Subcutaneous abdominal adipose tissue (tissue), 5 donors: ENCODE data around the gene NAA15.
"Not testable (repeated sequence)": the region's sequence is repeated elsewhere in the genome, so short reads cannot be mapped to it uniquely, and the experiment has no call there.

Experiments used
- H3K27ac ChIP-seq: one replicate; pipeline ENCODE4 v1.7.0; 2013; ENCODE audit warnings: low read depth, mild to moderate bottlenecking, inconsistent platforms, low read length, moderate library complexity
- H3K27me3 ChIP-seq, 5 donors: one replicate each; pipeline ENCODE4 v1.7.0; 2013; ENCODE audit warnings: low read length in 5 of 5, inconsistent platforms in 1 of 5; ENCODE audit not compliant: control insufficient read depth in 5 of 5, insufficient read depth in 4 of 5
- H3K36me3 ChIP-seq, 5 donors: one replicate each; pipeline ENCODE4 v1.7.0; 2013; ENCODE audit warnings: low read length in 5 of 5; ENCODE audit not compliant: control insufficient read depth in 5 of 5, insufficient read depth in 5 of 5
- H3K4me1 ChIP-seq, 5 donors: one replicate each; pipeline ENCODE4 v1.7.0; 2013; ENCODE audit warnings: low read length in 5 of 5, mild to moderate bottlenecking in 3 of 5, moderate library complexity in 1 of 5; ENCODE audit not compliant: control insufficient read depth in 5 of 5, insufficient read depth in 5 of 5
- H3K4me3 ChIP-seq, 5 donors: one replicate each; pipeline ENCODE4 v1.7.0; 2013; ENCODE audit warnings: low read length in 5 of 5, low read depth in 1 of 5
- H3K9ac ChIP-seq, 5 donors: one replicate each; pipeline ENCODE4 v1.7.0; 2013; ENCODE audit warnings: low read length in 5 of 5, mild to moderate bottlenecking in 4 of 5, moderate library complexity in 3 of 5
- H3K9me3 ChIP-seq, 5 donors: one replicate each; pipeline ENCODE4 v1.7.0; 2013; ENCODE audit warnings: low read length in 5 of 5; ENCODE audit not compliant: control insufficient read depth in 5 of 5
- donor health status: healthy.
- donor health status: healthy.
- donor health status: healthy.
- donor health status: healthy.
- donor health status: healthy.

NAA15 gene

DNA sequence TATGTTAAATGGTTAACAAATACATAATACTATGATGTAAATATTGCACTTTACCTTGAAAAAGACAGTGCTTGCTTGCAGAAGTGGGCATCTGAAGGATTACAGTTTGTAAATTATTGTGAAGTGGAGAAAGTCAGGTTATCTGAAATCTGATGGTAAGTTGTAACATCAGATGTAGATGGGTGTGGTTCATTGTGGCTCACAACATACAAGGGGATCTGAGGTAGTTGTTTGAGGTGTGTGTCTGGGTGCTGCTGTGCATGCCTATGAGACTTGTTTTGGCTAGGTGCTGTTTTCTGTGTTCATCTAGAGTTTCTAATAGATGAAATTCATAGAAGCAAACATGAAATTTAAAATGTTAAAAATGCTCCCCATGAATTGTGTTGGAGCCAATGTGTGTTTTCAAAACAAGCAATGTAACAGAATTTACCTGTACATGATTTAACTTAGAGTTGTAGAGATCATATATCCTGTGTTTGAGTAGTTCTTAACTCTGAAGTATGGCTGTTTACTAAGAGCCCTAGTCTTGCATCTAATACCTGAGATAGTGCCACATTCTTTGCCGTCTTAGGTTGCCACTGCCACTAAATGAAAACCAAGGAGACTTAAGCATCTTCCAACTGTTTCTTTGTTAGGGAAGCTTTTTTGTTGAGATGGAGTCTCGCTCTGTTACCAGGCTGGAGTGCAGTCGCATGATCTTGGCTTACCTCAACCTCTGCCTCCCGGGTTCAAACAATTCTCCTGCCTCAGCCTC lies 12.9 kb downstream of the NAA15 start:
- H3K27ac ChIP-seq: no peak overlapping the region

DNA sequence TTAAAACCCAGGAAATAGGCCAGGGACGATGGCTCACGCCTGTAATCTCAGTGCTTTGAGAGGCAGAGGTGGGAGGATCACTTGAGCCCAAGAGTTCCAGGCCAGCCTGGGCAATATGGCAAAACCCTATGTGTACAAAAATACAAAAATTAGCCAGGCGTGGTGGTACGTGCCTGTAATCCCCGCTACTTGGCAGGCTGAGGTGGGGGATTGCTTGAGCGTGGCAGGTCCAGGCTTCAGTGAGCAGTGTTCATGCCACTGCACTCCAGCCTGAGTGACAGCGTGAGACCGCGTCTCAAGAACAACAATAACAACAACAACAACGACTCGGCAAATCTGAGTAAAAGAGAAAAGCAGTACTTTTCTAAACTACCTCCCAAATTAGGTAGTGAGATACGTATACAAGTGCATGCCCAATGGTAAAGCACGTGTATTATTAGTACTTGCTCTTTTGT lies 13.9 kb downstream of the NAA15 start:
- Histone ChIP-seq H3K36me3 (no peaks in the 10 kb centered on the region), H3K4me1 (peaks cover 0 to 18% (median 14%) of the 10 kb centered on the region in 5 donors), H3K27ac (no peak overlapping the region), H3K9ac (no peak overlapping the region), H3K9me3 (no peaks in the 10 kb centered on the region), H3K27me3 (no peaks in the 10 kb centered on the region), H3K4me3 (no peak overlapping the region)

More for the DNA sequence above, 12.9 kb downstream of the NAA15 start:
- no peak overlapping the region for H3K4me3 ChIP-seq
- H3K36me3 ChIP-seq: no peaks in the 10 kb centered on the region
- H3K4me1 ChIP-seq: peaks cover 0 to 18% (median 14%) of the 10 kb centered on the region in 5 donors
- no peaks in the 10 kb centered on the region for H3K27me3 ChIP-seq
- H3K9me3 ChIP-seq: no peaks in the 10 kb centered on the region
- H3K9ac ChIP-seq: no peak overlapping the region

DNA sequence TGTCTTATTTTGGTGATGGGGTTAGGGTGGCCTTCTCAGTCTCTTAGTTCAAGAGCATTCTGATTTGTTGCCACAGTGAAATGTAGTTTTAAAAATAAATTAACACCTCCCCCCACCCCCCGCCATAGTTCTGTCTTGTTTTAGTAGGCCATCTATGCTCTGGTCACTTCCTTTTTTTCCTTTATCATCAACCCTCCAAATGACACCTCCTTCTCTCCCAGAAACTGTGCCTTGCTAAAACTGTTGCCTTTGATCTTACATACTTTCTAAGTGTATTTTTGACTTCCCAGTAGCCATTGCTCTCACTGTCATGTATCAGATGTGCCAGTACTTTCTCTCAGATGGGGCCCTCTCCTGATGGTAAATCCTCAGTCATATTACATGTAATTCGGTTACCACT lies 15.4 kb downstream of the NAA15 start:
- Histone ChIP-seq H3K4me1 (peaks cover 0 to 18% (median 14%) of the 10 kb centered on the region in 5 donors), H3K4me3 (no peak overlapping the region), H3K27me3 (no peaks in the 10 kb centered on the region), H3K27ac (no peak overlapping the region), H3K36me3 (no peaks in the 10 kb centered on the region), H3K9ac (no peak overlapping the region), H3K9me3 (no peaks in the 10 kb centered on the region)

DNA sequence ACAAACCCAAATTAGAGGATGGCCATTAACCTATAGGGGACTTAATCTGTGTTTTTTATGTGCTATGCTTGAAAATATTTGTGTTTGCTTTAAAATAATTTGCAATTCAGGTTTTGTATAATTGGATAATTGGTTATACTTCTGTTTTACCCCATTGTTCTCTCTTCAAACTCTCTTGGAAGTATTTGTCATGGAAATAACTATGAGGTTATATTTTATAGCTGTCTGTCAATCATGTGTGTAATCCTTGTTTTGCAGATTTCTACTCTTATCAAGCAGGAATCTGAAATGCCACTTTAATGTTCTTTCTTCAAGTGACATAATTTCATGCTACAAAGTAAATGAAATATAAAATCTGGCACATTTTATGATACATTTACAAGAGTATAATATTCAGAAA lies 16.3 kb downstream of the NAA15 start:
- Histone ChIP-seq H3K27ac (no peak overlapping the region), H3K4me1 (peaks cover 0 to 14% (median 7%) of the 10 kb centered on the region in 5 donors), H3K4me3 (no peak overlapping the region), H3K27me3 (no peaks in the 10 kb centered on the region), H3K9ac (no peak overlapping the region), H3K9me3 (no peaks in the 10 kb centered on the region), H3K36me3 (no peaks in the 10 kb centered on the region)

DNA sequence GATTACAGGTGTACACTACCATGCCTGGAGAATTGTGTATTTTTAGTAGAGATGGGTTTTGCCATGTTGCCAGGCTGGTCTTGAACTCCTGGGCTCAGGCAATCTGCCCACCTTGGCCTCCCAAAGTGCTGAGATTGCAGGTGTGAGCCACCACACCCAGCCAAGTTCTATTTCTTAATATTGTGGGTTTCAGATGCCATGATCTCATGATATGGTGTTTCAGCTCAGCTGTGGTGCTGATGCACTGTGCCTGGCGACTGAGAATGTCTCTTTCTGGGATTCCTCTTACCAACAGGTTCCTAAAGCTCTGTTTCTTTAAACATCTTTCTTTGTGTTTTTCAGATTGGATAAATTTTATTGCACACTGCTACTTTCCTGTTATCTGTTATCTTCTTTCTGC lies 18.3 kb downstream of the NAA15 start:
- no peak overlapping the region for H3K27ac ChIP-seq
- no peaks in the 10 kb centered on the region for H3K27me3 ChIP-seq
- H3K9ac ChIP-seq: no peak overlapping the region
- H3K4me1 ChIP-seq: peaks cover 0 to 14% (median 13%) of the 10 kb centered on the region in 5 donors
- no peak overlapping the region for H3K4me3 ChIP-seq
- H3K9me3 ChIP-seq: no peaks in the 10 kb centered on the region
- no peaks in the 10 kb centered on the region for H3K36me3 ChIP-seq

DNA sequence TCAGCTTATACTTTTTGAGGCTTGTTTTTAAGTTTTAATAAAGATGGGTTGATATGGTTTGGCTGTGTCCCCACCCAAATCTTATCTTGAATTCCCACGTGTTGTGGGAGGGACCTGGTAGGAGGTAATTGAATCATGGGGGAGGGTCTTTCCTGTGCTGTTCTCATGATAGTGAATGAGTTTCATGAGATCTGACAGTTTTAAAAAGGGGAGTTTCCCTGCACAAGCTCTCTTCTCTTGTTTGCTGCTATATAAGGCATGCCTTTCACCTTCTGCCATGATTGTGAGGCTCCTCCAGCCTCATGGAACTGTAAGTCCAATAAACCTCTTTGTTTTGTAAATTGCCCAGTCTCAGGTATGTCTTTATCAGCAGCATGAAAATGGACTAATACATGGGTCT lies 20.8 kb downstream of the NAA15 start:
- not testable (repeated sequence) for H3K9me3 ChIP-seq, H3K27ac ChIP-seq, H3K36me3 ChIP-seq, H3K4me3 ChIP-seq, H3K9ac ChIP-seq, H3K27me3 ChIP-seq
- peaks cover 0 to 12% (median 7%) of the 10 kb centered on the region in 5 donors for H3K4me1 ChIP-seq

DNA sequence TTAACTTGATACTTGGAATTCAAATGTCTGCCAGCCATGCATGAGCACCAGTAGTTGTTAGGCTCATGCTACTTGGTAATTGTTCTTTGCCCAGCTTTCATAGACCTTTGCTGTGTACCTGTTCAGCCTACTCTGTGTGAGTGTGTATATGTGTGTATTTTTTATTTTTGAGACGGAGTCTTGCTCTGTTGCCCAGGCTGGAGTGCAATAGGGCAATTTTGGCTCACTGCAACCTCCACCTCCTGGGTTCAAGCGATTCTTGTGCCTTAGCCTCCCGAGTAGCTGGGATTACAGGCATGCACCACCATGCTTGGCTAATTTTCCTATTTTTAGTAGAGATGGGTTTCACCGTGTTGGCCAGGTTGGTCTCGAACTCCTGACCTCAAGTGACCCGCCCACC lies 21.2 kb downstream of the NAA15 start:
- H3K36me3 ChIP-seq, H3K9ac ChIP-seq, H3K27ac ChIP-seq, H3K4me3 ChIP-seq, H3K27me3 ChIP-seq, H3K9me3 ChIP-seq: not testable (repeated sequence)
- H3K4me1 ChIP-seq: peaks cover 0 to 12% (median 7%) of the 10 kb centered on the region in 5 donors

DNA sequence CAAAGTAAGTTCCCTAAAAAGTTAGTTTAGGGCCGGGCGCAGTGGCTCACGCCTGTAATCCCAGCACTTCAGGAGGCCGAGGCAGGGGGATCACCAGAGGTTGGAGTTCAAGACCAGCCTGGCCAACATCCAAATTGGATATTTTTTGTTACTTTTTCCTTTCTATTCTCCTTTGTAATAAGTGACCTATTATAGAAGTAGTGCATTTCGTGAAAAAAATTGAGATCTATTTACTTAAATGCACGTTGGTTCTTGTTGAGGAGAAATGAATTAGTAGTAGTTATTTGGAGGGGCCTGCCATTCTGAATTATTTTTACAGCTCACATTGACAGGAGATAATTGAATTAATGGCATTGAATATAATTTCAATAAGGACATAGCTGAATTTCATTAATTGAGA lies 23.3 kb downstream of the NAA15 start:
- Histone ChIP-seq H3K9ac (no peak overlapping the region), H3K36me3 (peaks cover 0 to 3% (median 0%) of the 10 kb centered on the region in 5 donors), H3K4me1 (peaks cover 0 to 12% (median 7%) of the 10 kb centered on the region in 5 donors), H3K4me3 (no peak overlapping the region), H3K27ac (no peak overlapping the region), H3K27me3 (no peaks in the 10 kb centered on the region), H3K9me3 (no peaks in the 10 kb centered on the region)

DNA sequence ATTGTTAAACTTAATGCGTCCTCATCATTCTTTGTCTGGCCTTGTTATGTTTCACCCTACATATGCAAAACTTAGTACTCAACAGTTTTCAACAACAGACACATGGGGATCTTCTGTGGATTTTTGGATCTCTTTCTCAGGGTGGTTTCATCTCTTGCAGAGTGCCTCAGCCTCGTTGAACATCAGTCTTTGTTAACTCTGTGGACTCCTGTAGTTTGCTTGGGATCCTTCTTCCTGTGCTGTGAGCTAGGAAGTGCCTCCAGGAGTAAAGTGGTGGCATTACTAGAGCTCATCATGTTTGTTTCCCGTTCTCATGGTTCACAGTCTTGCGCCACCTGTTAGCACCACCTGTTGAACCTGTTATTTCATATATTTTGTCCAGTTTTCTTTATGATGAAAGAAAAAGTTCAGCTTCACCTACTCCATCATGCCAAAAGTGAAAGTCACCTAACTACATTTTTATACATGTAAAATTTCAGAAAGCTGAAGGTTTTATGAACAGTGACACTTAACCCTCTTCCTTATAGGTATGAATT lies 28.4 kb downstream of the NAA15 start:
- Histone ChIP-seq H3K36me3 (peaks cover 0 to 11% (median 0%) of the 10 kb centered on the region in 5 donors), H3K4me1 (peaks cover 0 to under 1% (median 0%) of the 10 kb centered on the region in 5 donors), H3K27me3 (no peaks in the 10 kb centered on the region), H3K27ac (no peak overlapping the region), H3K9ac (no peak overlapping the region), H3K4me3 (no peak overlapping the region), H3K9me3 (no peaks in the 10 kb centered on the region)

DNA sequence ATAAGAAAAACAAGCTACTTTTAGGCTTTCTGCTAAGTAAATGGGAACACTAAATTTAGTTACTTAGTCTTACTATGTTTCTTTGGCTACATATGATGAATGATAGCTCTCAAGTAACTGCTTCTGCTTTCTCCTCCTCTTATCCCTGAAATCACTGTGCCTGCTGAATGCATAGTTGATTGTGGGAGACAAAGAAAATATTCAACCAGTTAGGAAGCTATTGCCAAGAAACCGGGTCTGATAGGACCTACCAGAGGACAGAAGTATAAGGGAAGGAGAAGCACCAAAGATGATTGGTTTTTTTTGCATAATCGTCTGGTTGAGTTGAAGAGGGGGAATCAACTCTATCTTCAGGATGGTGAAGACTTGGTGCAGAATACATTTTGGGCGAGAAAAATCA lies 29.0 kb downstream of the NAA15 start:
- H3K9me3 ChIP-seq: no peaks in the 10 kb centered on the region
- H3K4me1 ChIP-seq: no peaks in the 10 kb centered on the region
- H3K36me3 ChIP-seq: peaks cover 0 to 13% (median 0%) of the 10 kb centered on the region in 5 donors
- no peak overlapping the region for H3K27ac ChIP-seq
- H3K4me3 ChIP-seq: no peak overlapping the region
- H3K27me3 ChIP-seq: no peaks in the 10 kb centered on the region
- no peak overlapping the region for H3K9ac ChIP-seq
